HEK293T (cell line): ENCODE results near the gene KRTAP10-12.

Experiments
- FOXA1 ChIP-seq: fragments of 450-650 bp; IDR thresholded peaks from 2 replicates; pipeline ENCODE4 v1.6.1; 2016; ENCODE audit warnings: mild to moderate bottlenecking
- HDGF ChIP-seq: fragments of 450-650 bp; IDR thresholded peaks from 2 replicates; pipeline ENCODE4 v1.6.1; 2017; ENCODE audit warnings: antibody characterized with exemption, borderline replicate concordance

DNA sequence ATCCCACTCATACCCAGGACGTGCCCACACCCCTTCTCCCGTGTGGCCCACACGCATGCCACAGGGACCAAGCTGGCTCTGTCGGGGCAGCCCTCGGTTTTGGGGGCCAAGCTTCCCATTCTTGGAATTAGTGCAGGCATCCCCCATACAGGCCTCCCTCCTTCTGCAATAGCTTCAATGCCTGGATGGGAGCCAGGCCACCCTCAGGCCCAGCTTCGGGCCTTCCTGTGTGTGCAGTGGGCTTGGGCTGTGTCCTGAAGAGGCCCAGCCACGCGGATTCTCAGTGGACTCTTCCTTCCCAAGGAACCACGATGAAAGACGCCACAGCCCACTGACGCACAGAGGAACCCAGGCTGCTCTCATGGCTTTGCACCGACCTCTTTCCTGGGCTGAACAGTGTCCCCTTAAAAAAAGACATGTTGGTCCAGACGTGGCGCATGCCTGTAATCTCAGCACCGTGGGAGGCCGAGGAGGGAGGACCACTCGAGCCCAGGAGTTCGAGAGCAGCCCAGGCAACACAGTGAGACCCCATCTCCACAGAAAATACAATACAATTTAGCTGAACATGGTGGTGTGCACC, 47.4 kb upstream of the KRTAP10-12 start:
- TF ChIP-seq FOXA1 (no peak), HDGF (no peak)
